Stomach (tissue), 9 donors: Measurements from ENCODE around the gene RNF213. TPM values are rescaled to one million over a fixed set of nuclear protein-coding genes. Genes with fewer than 3 reads are reported as not detected.

ENCODE experiments used
- DNase-seq, 2 donors: peaks; one replicate each; pipeline versions ENCODE4 v3.0.0 to v3.0.0-alpha.2; 2013 to 2019
- H3K27ac ChIP-seq, 5 donors: fragments of 200-600 bp in 4 of 5; sonication (generic) in 4 of 5; one replicate each; pipeline ENCODE4 v1.5.1; 2013 to 2019; ENCODE audit warnings: mild to moderate bottlenecking in 1 of 5, moderate library complexity in 1 of 5
- H3K27me3 ChIP-seq, 3 donors: fragments of 200-600 bp; sonication (generic); one replicate each; pipeline ENCODE4 v1.5.1; 2017 to 2019; ENCODE audit warnings: mixed run types in 1 of 3
- H3K36me3 ChIP-seq, 4 donors: fragments of 200-600 bp; sonication (generic); 1 replicate in 3 of 4; 2 replicates in 1 of 4; pipeline ENCODE4 v1.5.1; 2016 to 2019
- H3K4me1 ChIP-seq, 4 donors: fragments of 200-600 bp; sonication (generic); one replicate each; pipeline ENCODE4 v1.5.1; 2016 to 2019
- H3K4me3 ChIP-seq, 4 donors: fragments of 200-600 bp; sonication (generic) in 3 of 4; one replicate each; pipeline ENCODE4 v1.5.1; 2016 to 2019; ENCODE audit warnings: mild to moderate bottlenecking in 1 of 4
- H3K9me3 ChIP-seq, 4 donors: fragments of 200-600 bp; sonication (generic); one replicate each; pipeline ENCODE4 v1.5.1; 2016 to 2019
- CTCF ChIP-seq, 7 experiments: fragments of 450-650 bp in 4 of 7; fragments of 200-600 bp in 3 of 7; sonication (generic) in 3 of 7; IDR thresholded peaks; one replicate each; pipeline ENCODE4 v1.5.1; 2016 to 2019; ENCODE audit warnings: antibody characterized with exemption in 7 of 7, control low read depth in 2 of 7, mild to moderate bottlenecking in 1 of 7
- EP300 ChIP-seq: sonication (generic); formaldehyde crosslinking; IDR thresholded peaks from one replicate; pipeline ENCODE4 v1.6.1; 2017; ENCODE audit warnings: antibody characterized with exemption
- POLR2A ChIP-seq, 4 donors: fragments of 450-650 bp; IDR thresholded peaks; one replicate each; pipeline ENCODE4 v1.6.1; 2016; ENCODE audit warnings: antibody characterized with exemption in 4 of 4, control low read depth in 2 of 4, mild to moderate bottlenecking in 1 of 4, moderate library complexity in 1 of 4
- POLR2AphosphoS5 ChIP-seq, 3 donors: sonication (generic); formaldehyde crosslinking; IDR thresholded peaks; one replicate each; pipeline ENCODE4 v1.6.1; 2016; ENCODE audit warnings: antibody characterized with exemption in 3 of 3
- WGBS, 5 donors: extraction: QIAGEN DNeasy Blood & Tissue Kit in 3 of 5; methylation state at CpG; one replicate each; pipeline versions ENCODE4 v1.1.5 to v1.1.7; 2013 to 2018; 5-methylcytosine and 5-hydroxymethylcytosine counted together
- intact Hi-C: fragments of 100-400 bp; cut with DNase I; formaldehyde crosslinking; loops from one replicate; pipeline ENCODE4 v1.15.1; 2023; ENCODE audit warnings: low total_unique reads
- polyA plus RNA-seq, 3 donors: library from polyadenylated mRNA; stranded (reverse); fragments of 200-250 nt; gene quantifications; one replicate each; pipeline ENCODE4 v1.2.3, GENCODE V29; 2013
- total RNA-seq, 5 donors: library from RNA; depleted of rRNA; stranded (reverse); fragments of >200 nt; gene quantifications; one replicate each; pipeline versions ENCODE4 v1.1.0 to v1.2.3, GENCODE V29; 2014 to 2016
- donor health status: healthy with polysubstance abuse.
- donor health status: Bipolar disorder and iron deficiency.
- donor health status: healthy.

RNF213 gene
- total and polyA plus RNA-seq, 8 donors, result 12.3 to 358 (median 138) TPM

GRCh38 chr17:80294653-80295052 lies 34.0 kb downstream of the RNF213 start:
- WGBS, 5 donors, result 84 to 93% (median 91%) methylated on average over 6 of the region's 6 CpGs
- H3K4me1 ChIP-seq, result no peaks in the 10 kb centered on the region
- no peaks in the 10 kb centered on the region for H3K9me3 ChIP-seq
- intact Hi-C loops, result no loop called here
- H3K4me3 ChIP-seq, result no peak overlapping the region
- DNase-seq, result no peak
- H3K27ac ChIP-seq, result no peak overlapping the region
- TF ChIP-seq POLR2AphosphoS5 (IDR thresholded peaks at IDR 0.05), result no peak
- no peak for TF ChIP-seq EP300
- no peak for TF ChIP-seq CTCF (IDR thresholded peaks at IDR 0.05)
- TF ChIP-seq POLR2A (IDR thresholded peaks at IDR 0.05), result no peak
- H3K36me3 ChIP-seq, result peaks cover 94 to 100% (median 100%) of the 10 kb centered on the region in 4 donors
- no peaks in the 10 kb centered on the region for H3K27me3 ChIP-seq

GRCh38 chr17:80295146-80295545 lies 34.5 kb downstream of the RNF213 start:
- Histone ChIP-seq H3K9me3 (no peaks in the 10 kb centered on the region), H3K36me3 (peaks cover 92 to 100% (median 100%) of the 10 kb centered on the region in 4 donors), H3K4me1 (no peaks in the 10 kb centered on the region), H3K27ac (no peak overlapping the region), H3K27me3 (no peaks in the 10 kb centered on the region), H3K4me3 (no peak overlapping the region)
- intact Hi-C loops, result no loop called here
- no peak for TF ChIP-seq CTCF (IDR thresholded peaks at IDR 0.05)
- 85 to 98% (median 93%) methylated on average over 5 of the region's 5 CpGs for WGBS, 5 donors
- no peak for DNase-seq

- no peak for DNase-seq
- TF ChIP-seq POLR2AphosphoS5 (IDR thresholded peaks at IDR 0.05), result no peak
- no peak for TF ChIP-seq POLR2A (IDR thresholded peaks at IDR 0.05)
- TF ChIP-seq CTCF (IDR thresholded peaks at IDR 0.05), result no peak
- no peak for TF ChIP-seq EP300
- Histone ChIP-seq H3K4me1 (no peaks in the 10 kb centered on the region), H3K27me3 (no peaks in the 10 kb centered on the region), H3K36me3 (peaks cover 92 to 100% (median 100%) of the 10 kb centered on the region in 4 donors), H3K27ac (no peak overlapping the region), H3K4me3 (no peak overlapping the region), H3K9me3 (no peaks in the 10 kb centered on the region)
- intact Hi-C loops, result no loop called here
- WGBS, 5 donors, result 90 to 95% (median 92%) methylated on average over 6 of the region's 6 CpGs
These were observed 34.9 kb downstream of the RNF213 start for GRCh38 chr17:80295559-80295958.

- Histone ChIP-seq H3K4me1 (no peaks in the 10 kb centered on the region), H3K36me3 (peaks cover 88 to 100% (median 100%) of the 10 kb centered on the region in 4 donors), H3K27me3 (no peaks in the 10 kb centered on the region), H3K9me3 (no peaks in the 10 kb centered on the region), H3K27ac (no peak overlapping the region), H3K4me3 (no peak overlapping the region)
- intact Hi-C loops, result no loop called here
- 91 to 94% (median 92%) methylated on average over 14 of the region's 14 CpGs for WGBS, 5 donors
- no peak for DNase-seq
- TF ChIP-seq CTCF (IDR thresholded peaks at IDR 0.05), result no peak
- TF ChIP-seq POLR2A (IDR thresholded peaks at IDR 0.05), result no peak
- no peak for TF ChIP-seq POLR2AphosphoS5 (IDR thresholded peaks at IDR 0.05)
- no peak for TF ChIP-seq EP300
These were observed 35.6 kb downstream of the RNF213 start for GRCh38 chr17:80296221-80296620.
